K562 (cell line): ENCODE measurements around the gene PGAP2. TPM values are rescaled to one million over a fixed set of nuclear protein-coding genes. Genes with fewer than 3 reads are reported as not detected.

Source experiments
- CEBPB ChIP-seq: fragments of 450-650 bp; IDR thresholded peaks from 2 replicates; pipeline ENCODE4 v1.6.1; 2016; ENCODE audit warnings: missing genetic modification characterization, missing compliant biosample characterization
- EWSR1 ChIP-seq: fragments of 450-650 bp; IDR thresholded peaks from 2 replicates; pipeline ENCODE4 v1.6.1; 2018; ENCODE audit warnings: borderline replicate concordance, mild to moderate bottlenecking, low read depth, moderate library complexity; ENCODE audit not compliant: partially characterized antibody
- FOSL1 ChIP-seq: fragments of 200-800 bp; sonication (Bioruptor generic); conservative IDR thresholded peaks from 2 replicates; pipeline ENCODE4 v1.6.1; 2016; ENCODE audit warnings: missing genetic modification characterization, missing compliant biosample characterization
- FOXJ2 ChIP-seq: fragments of 200-800 bp; sonication (Bioruptor generic); IDR thresholded peaks from 2 replicates; pipeline ENCODE4 v1.6.1; 2016; ENCODE audit warnings: missing genetic modification characterization, missing compliant biosample characterization
- GATA2 ChIP-seq: sonication (generic); formaldehyde crosslinking; IDR thresholded peaks from 2 replicates; pipeline ENCODE4 v1.4.0; 2020; ENCODE audit warnings: mild to moderate bottlenecking, missing genetic modification reagents
- HDAC6 ChIP-seq: IDR thresholded peaks from 2 replicates; pipeline ENCODE4 v1.6.1; 2012; ENCODE audit warnings: low read depth, mild to moderate bottlenecking, control low read depth, inconsistent platforms, low read length, moderate library complexity
- MTA3 ChIP-seq: fragments of 450-650 bp; formaldehyde crosslinking; IDR thresholded peaks from 2 replicates; pipeline ENCODE4 v1.6.1; 2017; ENCODE audit warnings: mild to moderate bottlenecking, borderline replicate concordance
- NR0B1 ChIP-seq: fragments of 450-650 bp; IDR thresholded peaks from one replicate; pipeline ENCODE4 v1.6.1; 2018; ENCODE audit warnings: mild to moderate bottlenecking, moderate library complexity; ENCODE audit not compliant: partially characterized antibody
- SMARCA5 ChIP-seq: fragments of 450-650 bp; IDR thresholded peaks from 2 replicates; pipeline ENCODE4 v1.6.1; 2016
- SNIP1 ChIP-seq: fragments of 450-650 bp; IDR thresholded peaks from 2 replicates; pipeline ENCODE4 v1.7.1; 2017; ENCODE audit warnings: low read depth, mild to moderate bottlenecking
- SRSF1 ChIP-seq: fragments of 200-400 bp; formaldehyde crosslinking; IDR thresholded peaks from 2 replicates; pipeline ENCODE4 v1.6.1; 2017; ENCODE audit warnings: mild to moderate bottlenecking, low read depth, low read length, moderate library complexity
- STAT6 ChIP-seq: sonication (generic); formaldehyde crosslinking; IDR thresholded peaks from 2 replicates; pipeline ENCODE4 v1.8.1; 2023; ENCODE audit warnings: mild to moderate bottlenecking, missing genetic modification reagents
- USF2 ChIP-seq: sonication (generic); formaldehyde crosslinking; IDR thresholded peaks from 2 replicates; pipeline ENCODE4 v1.5.0; 2020; ENCODE audit warnings: missing genetic modification reagents
- XRCC4 ChIP-seq: IDR thresholded peaks from one replicate; pipeline ENCODE4 v1.6.1; 2011; ENCODE audit not compliant: insufficient read depth, insufficient read length; ENCODE audit errors: extremely low read depth
- ZBTB1 ChIP-seq: sonication (generic); formaldehyde crosslinking; IDR thresholded peaks from 2 replicates; pipeline ENCODE4 v1.8.1; 2023; ENCODE audit warnings: missing genetic modification reagents, low read depth, mild to moderate bottlenecking, borderline replicate concordance
- ZBTB17 ChIP-seq: fragments of 450-650 bp; formaldehyde crosslinking; IDR thresholded peaks from 2 replicates; pipeline ENCODE4 v1.4.0; 2020; ENCODE audit warnings: mild to moderate bottlenecking
- ZBTB7A ChIP-seq: IDR thresholded peaks from 2 replicates; pipeline ENCODE4 v1.6.1; 2011; ENCODE audit warnings: low read depth, mild to moderate bottlenecking, low read length, moderate library complexity, borderline replicate concordance; ENCODE audit not compliant: control insufficient read depth
- ZNF146 ChIP-seq: IDR thresholded peaks from one replicate; pipeline ENCODE4 v1.6.1; 2018; ENCODE audit warnings: missing compliant biosample characterization; ENCODE audit not compliant: unreplicated experiment
- ZNF217 ChIP-seq: sonication (generic); formaldehyde crosslinking; IDR thresholded peaks from 2 replicates; pipeline ENCODE4 v1.8.0; 2022; ENCODE audit warnings: mild to moderate bottlenecking, missing genetic modification reagents
- ZNF232 ChIP-seq: sonication (generic); formaldehyde crosslinking; IDR thresholded peaks from 2 replicates; pipeline ENCODE4 v1.8.0; 2022; ENCODE audit warnings: mild to moderate bottlenecking, missing genetic modification reagents
- ZNF740 ChIP-seq, 3 experiments: fragments of 200-800 bp in 1 of 3; sonication (Bioruptor generic) in 1 of 3; sonication (generic) in 1 of 3; formaldehyde crosslinking in 1 of 3; IDR thresholded peaks; 2 replicates each; pipeline versions ENCODE4 v1.6.1 to v1.8.0; 2016 to 2022; ENCODE audit warnings: mild to moderate bottlenecking in 2 of 3, missing compliant biosample characterization in 2 of 3, missing genetic modification characterization in 2 of 3, missing genetic modification reagents in 1 of 3
- polyA plus RNA-seq, 8 experiments: library from polyadenylated mRNA; depleted of rRNA in 4 of 8; stranded (reverse) in 5 of 8; unstranded in 3 of 8; fragments of >200 nt; fragmentation: Nextera tagmentation in 2 of 8; fragmentation: Illumina TruSeq in 1 of 8; extraction: Ambion mirVana in 2 of 8; extraction: Trizol in 1 of 8; gene quantifications; 2 replicates each; pipeline versions ENCODE4 v1.2.1 to v1.2.3, GENCODE V29; 2011 to 2014; ENCODE audit warnings: inconsistent platforms in 1 of 8, missing spikeins in 1 of 8
- total RNA-seq, 7 experiments: library from RNA; depleted of rRNA in 6 of 7; stranded (reverse); fragments of >200 nt in 6 of 7; fragmentation: Illumina TruSeq in 2 of 7; extraction: Trizol in 2 of 7; gene quantifications; 2 replicates each; pipeline versions ENCODE4 v1.2.1 to v1.2.3, GENCODE V29; 2011 to 2021; ENCODE audit warnings: low replicate concordance in 1 of 7

Gene PGAP2
- total and polyA plus RNA-seq, 9 of the 15 experiments (the other 6 are each of a cell fraction or from before 2014, with no cell fraction given), result 17.9 to 47.2 (median 33.7) TPM

- TF ChIP-seq HDAC6 (no peak), STAT6 (CRISPR knock-in tag) (no peak), ZNF146 (CRISPR knock-in tag) (no peak), SNIP1 (no peak), ZBTB1 (CRISPR knock-in tag) (no peak), MTA3 (peak; percentile 35; the same call in 1 of the 2 replicates), CEBPB (tag) (no peak), ZNF232 (no peak), SMARCA5 (peak; percentile 75; the same call in 1 of the 2 replicates), XRCC4 (no peak), ZBTB7A (peak; percentile 87), USF2 (CRISPR knock-in tag) (no peak), ZNF740 (CRISPR knock-in tag; IDR thresholded peaks at IDR 0.05) (no peak), ZNF740 (tag; IDR thresholded peaks at IDR 0.05) (no peak), ZBTB17 (CRISPR knock-in tag) (no peak), ZNF217 (CRISPR knock-in tag) (no peak), SRSF1 (no peak), GATA2 (CRISPR knock-in tag) (no peak), FOSL1 (tag) (no peak), NR0B1 (no peak), EWSR1 (no peak), FOXJ2 (no peak)
Observed at GRCh38 chr11:3807909-3808860, at the start of gene PGAP2 (continued).
